NCI-H2107 (cell line): ENCODE results near the gene BOLA2B.

Experiments
- DNase-seq: peaks from one replicate; lab custom pipeline; 2025; lab: John Stamatoyannopoulos, UW

BOLA2B gene

GRCh38 chr16:30143347-30143702 lies 50.1 kb downstream of the BOLA2B start:
- DNase-seq = no peak
